PC-3 (cell line): ENCODE data around the gene FXYD5.

Source experiments
- CTCF ChIP-seq: fragments of 300-600 bp; sonication (generic); conservative IDR thresholded peaks from 2 replicates; pipeline ENCODE4 v1.5.1; 2017; ENCODE audit warnings: antibody characterized with exemption, low read depth, mild to moderate bottlenecking, low read length
- EZH2 ChIP-seq: fragments of 300-600 bp; sonication (generic); IDR thresholded peaks from one replicate; pipeline ENCODE4 v1.6.1; 2017; ENCODE audit warnings: antibody characterized with exemption, mild to moderate bottlenecking, low read length; ENCODE audit not compliant: unreplicated experiment
- EZH2phosphoT487 ChIP-seq: fragments of 300-600 bp; sonication (generic); IDR thresholded peaks from 2 replicates; pipeline ENCODE4 v1.6.1; 2018; ENCODE audit warnings: mild to moderate bottlenecking, antibody characterized with exemption, low read length, borderline replicate concordance

GRCh38 chr19:35184884-35185283 is 30.3 kb downstream of the FXYD5 start:
- TF ChIP-seq CTCF (no peak), EZH2 (no peak), EZH2phosphoT487 (no peak)
